Right ventricle myocardium superior (tissue), 1 donor: ENCODE data around the gene SMIM1. TPM values are rescaled to one million over a fixed set of nuclear protein-coding genes. Genes with fewer than 3 reads are reported as not detected.
"Not testable (repeated sequence)": the region's sequence is repeated elsewhere in the genome, so short reads cannot be mapped to it uniquely, and the experiment has no call there.

Source experiments
- ATAC-seq: fragments of 200-7000 bp; cut with Tn5 transposase; one replicate; pipeline ENCODE4 v1.9.1; 2020; ENCODE audit warnings: mild to moderate bottlenecking; ENCODE audit not compliant: poor library complexity
- DNase-seq: peaks from one replicate; pipeline ENCODE4 v3.0.0-alpha.2; 2020
- intact Hi-C: fragments of 100-400 bp; cut with DNase I; formaldehyde crosslinking; loops from one replicate; pipeline ENCODE4 v1.11.2; 2022
- total RNA-seq: library from RNA; stranded (reverse); fragmentation: NEBNext Ultra II Directional; extraction: Animal tissue kit (Norgen Biotek cat#: 25700); gene quantifications from one replicate; pipeline ENCODE4 v1.2.1, GENCODE V29; 2021
- donor health status: DM: no; HTN: yes; CAD: no; lungs with severe emphysema.

SMIM1 gene
- total RNA-seq, 1 donor from 2014 or later, result 17.3 TPM

GRCh38 chr1:3785456-3786157 is 13.1 kb downstream of the SMIM1 start:
- DNase-seq, result no peak
- intact Hi-C loops, result no loop called here
- no peak for ATAC-seq

GRCh38 chr1:3786468-3787348 is 14.2 kb downstream of the SMIM1 start:
- DNase-seq (no peak), ATAC-seq (no peak)
- intact Hi-C loops, result no loop called here

GRCh38 chr1:3787349-3787715 is 14.8 kb downstream of the SMIM1 start:
- DNase-seq (no peak), ATAC-seq (no peak)
- intact Hi-C loops, result no loop called here

- ATAC-seq (no peak), DNase-seq (no peak)
- intact Hi-C loops, result no loop called here
Measured at GRCh38 chr1:3787745-3788605, 15.4 kb downstream of the SMIM1 start.

- intact Hi-C loops, result no loop called here
- DNase-seq, result no peak
- ATAC-seq, result peak; percentile 71
Measured at GRCh38 chr1:3788756-3789420, 16.3 kb downstream of the SMIM1 start.

- ATAC-seq, result no peak
- intact Hi-C loops, result no loop called here
- no peak for DNase-seq
Measured at GRCh38 chr1:3789421-3790300, 17.1 kb downstream of the SMIM1 start.

GRCh38 chr1:3790500-3790923 is 18.0 kb downstream of the SMIM1 start:
- DNase-seq, result no peak
- peak; percentile 27 for ATAC-seq

GRCh38 chr1:3790952-3791351 is 18.4 kb downstream of the SMIM1 start:
- DNase-seq (no peak), ATAC-seq (no peak)
- intact Hi-C loops, result no loop called here

More at GRCh38 chr1:3790500-3790923, 18.0 kb downstream of the SMIM1 start:
- intact Hi-C loops, result no loop called here

- intact Hi-C loops, result no loop called here
- ATAC-seq (no peak), DNase-seq (no peak)
Measured at GRCh38 chr1:3795453-3796214, 23.1 kb downstream of the SMIM1 start.

GRCh38 chr1:3796215-3797061 is 23.9 kb downstream of the SMIM1 start, which contains the start of gene LRRC47:
TSS of gene LRRC47 (minus strand) at chr1:3796498. CDS start at chr1:3796476, 22 bp downstream.
- peak; percentile 100 for ATAC-seq
- intact Hi-C loops, result no loop called here
- peak; percentile 98 for DNase-seq

- ATAC-seq (no peak), DNase-seq (no peak)
- intact Hi-C loops, result no loop called here
Measured at GRCh38 chr1:3799976-3800685, 27.6 kb downstream of the SMIM1 start.

- intact Hi-C loops, DNase-seq, ATAC-seq: not testable (repeated sequence)
Measured at GRCh38 chr1:3800795-3801194, 28.2 kb downstream of the SMIM1 start.

- DNase-seq, result no peak
- intact Hi-C loops, result no loop called here
Measured at GRCh38 chr1:3803905-3804626, 31.5 kb downstream of the SMIM1 start.

GRCh38 chr1:3804627-3804944 is 32.0 kb downstream of the SMIM1 start:
- ATAC-seq, intact Hi-C loops, DNase-seq: not testable (repeated sequence)

More at GRCh38 chr1:3803905-3804626, 31.5 kb downstream of the SMIM1 start:
- ATAC-seq, result no peak

- ATAC-seq, result no peak
Measured at GRCh38 chr1:3805038-3805437, 32.5 kb downstream of the SMIM1 start.

More at GRCh38 chr1:3805038-3805437, 32.5 kb downstream of the SMIM1 start:
- no peak for DNase-seq
- intact Hi-C loops, result no loop called here
